GM12878 (cell line): ENCODE measurements around the gene BANP.
"Not testable (repeated sequence)": the region's sequence is repeated elsewhere in the genome, so short reads cannot be mapped to it uniquely, and the experiment has no call there.

ENCODE experiments used
- MTA2 ChIP-seq: fragments of 450-650 bp; IDR thresholded peaks from 2 replicates; pipeline ENCODE4 v1.6.1; 2016; ENCODE audit warnings: low read depth, mild to moderate bottlenecking, moderate library complexity
- RAD51 ChIP-seq: fragments of 450-650 bp; IDR thresholded peaks from 2 replicates; pipeline ENCODE4 v1.6.1; 2016; ENCODE audit warnings: moderate library complexity, mild to moderate bottlenecking, inconsistent platforms
- YY1 ChIP-seq: IDR thresholded peaks from 2 replicates; pipeline ENCODE4 v1.6.1; 2011; ENCODE audit warnings: low read depth, mild to moderate bottlenecking, low read length
- ZNF274 ChIP-seq: IDR thresholded peaks from one replicate; pipeline ENCODE4 v1.8.0; 2011; ENCODE audit not compliant: insufficient read length, insufficient read depth
- TF ChIP-seq, protein P1 (sequence below), 3 experiments: IDR thresholded peaks in 2 of 3; conservative IDR thresholded peaks in 1 of 3; 2 replicates each; pipeline ENCODE4 v1.5.1; 2011; ENCODE audit warnings: low read depth in 3 of 3, low read length in 3 of 3, mild to moderate bottlenecking in 3 of 3, control low read depth in 2 of 3, moderate library complexity in 2 of 3, inconsistent platforms in 1 of 3, mixed read lengths in 1 of 3; ENCODE audit not compliant: control insufficient read depth in 2 of 3, insufficient read depth in 1 of 3; ENCODE audit errors: extremely low read depth in 1 of 3

DNA sequence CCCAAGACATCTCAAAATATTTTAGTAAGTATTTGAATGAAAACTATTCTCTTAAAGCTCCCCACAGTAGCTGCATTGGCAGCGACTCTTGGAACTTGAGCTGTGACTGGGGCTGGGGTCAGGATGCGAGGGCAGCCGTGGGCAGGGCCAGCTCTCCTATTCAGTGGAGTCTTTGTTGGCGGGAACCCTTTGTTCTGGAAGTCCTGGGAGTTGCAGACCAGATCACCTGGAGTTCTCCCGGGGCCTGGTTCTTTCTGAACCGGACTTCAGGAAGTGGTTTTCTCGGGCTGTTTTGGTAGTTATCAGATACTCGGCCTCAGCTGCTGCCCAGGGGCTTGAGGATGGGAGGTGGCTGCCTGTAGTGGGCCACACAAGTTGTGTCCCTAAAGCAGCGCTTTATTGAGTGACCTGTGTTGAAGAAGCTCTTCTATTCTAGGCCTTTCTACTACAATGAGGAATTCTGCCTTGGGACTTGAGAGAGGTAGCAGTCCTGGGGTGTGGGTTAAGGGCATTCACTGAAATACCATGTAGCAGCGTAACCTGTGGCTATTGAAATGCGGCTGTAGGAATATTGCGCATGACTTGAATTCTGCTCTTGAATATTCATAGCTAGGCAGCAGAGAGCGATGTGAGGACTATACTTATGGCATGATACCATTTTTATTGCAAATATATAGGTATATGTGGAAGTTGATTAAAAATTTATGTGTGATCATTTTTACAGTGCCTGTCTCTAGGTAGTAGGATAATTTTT, 77.1 kb downstream of the BANP start:
- TF ChIP-seq YY1, ZNF274, MTA2, RAD51: not testable (repeated sequence)
- TF ChIP-seq, protein P1, sequence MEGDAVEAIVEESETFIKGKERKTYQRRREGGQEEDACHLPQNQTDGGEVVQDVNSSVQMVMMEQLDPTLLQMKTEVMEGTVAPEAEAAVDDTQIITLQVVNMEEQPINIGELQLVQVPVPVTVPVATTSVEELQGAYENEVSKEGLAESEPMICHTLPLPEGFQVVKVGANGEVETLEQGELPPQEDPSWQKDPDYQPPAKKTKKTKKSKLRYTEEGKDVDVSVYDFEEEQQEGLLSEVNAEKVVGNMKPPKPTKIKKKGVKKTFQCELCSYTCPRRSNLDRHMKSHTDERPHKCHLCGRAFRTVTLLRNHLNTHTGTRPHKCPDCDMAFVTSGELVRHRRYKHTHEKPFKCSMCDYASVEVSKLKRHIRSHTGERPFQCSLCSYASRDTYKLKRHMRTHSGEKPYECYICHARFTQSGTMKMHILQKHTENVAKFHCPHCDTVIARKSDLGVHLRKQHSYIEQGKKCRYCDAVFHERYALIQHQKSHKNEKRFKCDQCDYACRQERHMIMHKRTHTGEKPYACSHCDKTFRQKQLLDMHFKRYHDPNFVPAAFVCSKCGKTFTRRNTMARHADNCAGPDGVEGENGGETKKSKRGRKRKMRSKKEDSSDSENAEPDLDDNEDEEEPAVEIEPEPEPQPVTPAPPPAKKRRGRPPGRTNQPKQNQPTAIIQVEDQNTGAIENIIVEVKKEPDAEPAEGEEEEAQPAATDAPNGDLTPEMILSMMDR (IDR thresholded peaks at IDR 0.05 in 2 of 3, conservative IDR thresholded peaks at IDR 0.05 in 1 of 3; ENCODE audit: control insufficient read depth in 2 of 3, extremely low read depth in 1 of 3, insufficient read depth in 1 of 3, low read depth in 3 of 3, low read length in 3 of 3): not testable (repeated sequence)
